GM20000 (cell line): Measurements from ENCODE around the gene ATG2B.

ENCODE experiments used
- DNase-seq: peaks from one replicate; pipeline ENCODE4 v3.0.0; 2012; ENCODE audit warnings: low spot score
- TF ChIP-seq, protein P1 (sequence below): IDR thresholded peaks from 2 replicates; pipeline ENCODE4 v1.5.1; 2012; ENCODE audit warnings: mild to moderate bottlenecking, control low read depth; ENCODE audit errors: extremely low read depth, missing control alignments

Gene ATG2B

GRCh38 chr14:96391293-96392118, 28.4 kb upstream of the ATG2B start:
- peak; percentile 99 for DNase-seq
- TF ChIP-seq, protein P1, sequence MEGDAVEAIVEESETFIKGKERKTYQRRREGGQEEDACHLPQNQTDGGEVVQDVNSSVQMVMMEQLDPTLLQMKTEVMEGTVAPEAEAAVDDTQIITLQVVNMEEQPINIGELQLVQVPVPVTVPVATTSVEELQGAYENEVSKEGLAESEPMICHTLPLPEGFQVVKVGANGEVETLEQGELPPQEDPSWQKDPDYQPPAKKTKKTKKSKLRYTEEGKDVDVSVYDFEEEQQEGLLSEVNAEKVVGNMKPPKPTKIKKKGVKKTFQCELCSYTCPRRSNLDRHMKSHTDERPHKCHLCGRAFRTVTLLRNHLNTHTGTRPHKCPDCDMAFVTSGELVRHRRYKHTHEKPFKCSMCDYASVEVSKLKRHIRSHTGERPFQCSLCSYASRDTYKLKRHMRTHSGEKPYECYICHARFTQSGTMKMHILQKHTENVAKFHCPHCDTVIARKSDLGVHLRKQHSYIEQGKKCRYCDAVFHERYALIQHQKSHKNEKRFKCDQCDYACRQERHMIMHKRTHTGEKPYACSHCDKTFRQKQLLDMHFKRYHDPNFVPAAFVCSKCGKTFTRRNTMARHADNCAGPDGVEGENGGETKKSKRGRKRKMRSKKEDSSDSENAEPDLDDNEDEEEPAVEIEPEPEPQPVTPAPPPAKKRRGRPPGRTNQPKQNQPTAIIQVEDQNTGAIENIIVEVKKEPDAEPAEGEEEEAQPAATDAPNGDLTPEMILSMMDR: no peak

- DNase-seq: no peak
- TF ChIP-seq, protein P1: no peak
These were observed 27.8 kb upstream of the ATG2B start for GRCh38 chr14:96390965-96391292.

DNA sequence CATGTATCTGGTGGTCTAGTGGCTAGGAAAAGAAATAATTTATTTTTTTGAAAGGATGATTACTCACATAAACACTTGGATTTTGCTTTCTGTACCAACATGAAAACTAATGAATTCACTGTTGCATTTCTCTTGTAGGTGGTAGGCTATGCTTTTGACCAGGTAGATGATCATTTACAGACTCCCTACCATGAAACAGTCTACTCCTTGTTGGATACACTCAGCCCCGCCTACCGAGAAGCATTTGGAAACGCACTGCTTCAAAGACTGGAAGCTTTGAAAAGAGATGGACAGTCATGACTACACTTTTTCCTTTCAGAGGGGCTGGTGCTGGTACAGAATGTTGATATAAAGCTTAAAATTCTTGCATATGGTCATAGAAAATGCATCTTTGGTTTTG, 22.2 kb upstream of the ATG2B start:
- TF ChIP-seq, protein P1: no peak

DNA sequence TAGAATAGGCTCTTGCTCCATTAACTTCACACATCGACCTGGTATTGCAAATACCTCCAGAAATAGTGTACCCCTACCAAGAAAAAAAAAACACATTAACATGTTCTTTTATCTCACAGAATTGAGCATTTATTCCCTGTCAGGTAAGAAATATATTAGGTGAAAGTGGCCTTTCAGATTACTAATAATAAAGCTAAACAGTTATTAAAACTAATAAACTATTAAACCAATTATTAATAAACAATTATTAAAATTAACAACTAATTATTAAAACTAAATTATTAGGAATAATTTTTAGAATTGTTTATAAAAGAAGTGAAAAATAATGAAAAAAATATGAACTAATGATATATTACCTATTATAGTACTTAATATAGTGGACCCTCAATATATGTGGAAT, 21.6 kb upstream of the ATG2B start:
- DNase-seq: no peak
- TF ChIP-seq, protein P1: no peak

More for the DNA sequence above, 22.2 kb upstream of the ATG2B start:
- DNase-seq: no peak

GRCh38 chr14:96384053-96384452, 20.9 kb upstream of the ATG2B start:
- TF ChIP-seq, protein P1: no peak
- no peak for DNase-seq

GRCh38 chr14:96383445-96383844, 20.3 kb upstream of the ATG2B start:
- TF ChIP-seq, protein P1: no peak
- DNase-seq: no peak

DNA sequence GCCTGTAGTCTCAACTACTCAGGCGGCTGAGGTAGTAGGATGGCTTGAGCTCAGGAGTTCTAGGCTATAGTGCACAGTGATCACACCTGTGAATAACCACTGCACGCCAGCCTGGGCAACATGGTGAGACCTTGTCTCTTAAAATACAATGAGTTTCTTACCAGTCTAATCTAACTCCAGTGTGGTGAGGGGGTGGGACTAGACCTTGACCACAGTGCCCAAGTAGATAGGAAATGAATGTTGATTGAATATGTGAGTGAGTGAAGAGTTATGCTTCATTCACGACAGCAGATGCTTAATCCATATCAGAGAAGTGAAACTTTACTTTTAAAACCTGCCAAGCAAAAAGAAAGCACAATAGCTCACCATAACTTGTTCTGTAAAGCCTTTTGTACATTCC, 17.6 kb upstream of the ATG2B start:
- DNase-seq: no peak
- TF ChIP-seq, protein P1: no peak
